ES-I3 (cell line): ENCODE data around the gene LYRM2.
"Not testable (repeated sequence)": the region's sequence is repeated elsewhere in the genome, so short reads cannot be mapped to it uniquely, and the experiment has no call there.

ENCODE experiments used
- H3K36me3 ChIP-seq: 2 replicates; pipeline ENCODE4 v1.6.1; 2013; ENCODE audit warnings: mild to moderate bottlenecking, low read length, control low read depth, moderate library complexity; ENCODE audit not compliant: insufficient read depth
- H3K4me1 ChIP-seq: 2 replicates; pipeline ENCODE4 v1.6.1; 2013; ENCODE audit warnings: mild to moderate bottlenecking, control low read depth, low read length; ENCODE audit not compliant: insufficient read depth
- H3K9ac ChIP-seq: 2 replicates; pipeline ENCODE4 v1.6.1; 2013; ENCODE audit warnings: low read depth, mild to moderate bottlenecking, low read length, moderate library complexity
- H3K9me3 ChIP-seq: 2 replicates; pipeline ENCODE4 v1.6.1; 2013; ENCODE audit warnings: mild to moderate bottlenecking, low read length, moderate library complexity; ENCODE audit not compliant: control insufficient read depth, insufficient read depth

Gene LYRM2

DNA sequence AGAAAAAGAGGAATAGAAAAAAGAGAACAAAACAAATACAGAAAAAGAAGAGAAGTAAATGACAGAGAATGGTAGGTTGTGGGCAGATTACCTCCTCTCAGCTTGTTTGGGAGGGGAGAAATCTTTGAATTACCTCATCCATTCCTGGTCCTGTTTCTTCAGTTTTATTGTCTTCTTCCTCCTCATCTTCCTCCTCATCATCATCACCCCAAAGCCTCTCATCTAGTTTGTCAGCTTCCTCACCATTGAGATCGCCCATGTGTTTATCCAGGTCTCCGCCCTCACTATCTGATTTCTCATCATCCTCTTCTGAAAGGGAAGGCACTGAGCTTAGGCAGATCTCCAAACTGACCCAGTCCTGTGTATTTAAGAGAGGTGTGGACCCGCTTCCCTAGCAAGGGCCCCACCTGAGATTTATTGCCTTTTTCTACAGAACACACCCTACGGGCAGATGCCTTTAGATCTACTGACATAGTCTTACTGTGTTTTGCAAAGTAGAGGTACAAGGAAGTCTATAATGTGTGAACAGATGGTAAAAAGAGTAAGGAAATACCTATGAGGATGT is 24.2 kb upstream of the LYRM2 start:
- H3K4me1 ChIP-seq = peaks cover 12% of the 10 kb centered on the region
- H3K9me3 ChIP-seq = no peaks in the 10 kb centered on the region
- peaks cover 44% of the 10 kb centered on the region for H3K36me3 ChIP-seq
- no peak overlapping the region for H3K9ac ChIP-seq

DNA sequence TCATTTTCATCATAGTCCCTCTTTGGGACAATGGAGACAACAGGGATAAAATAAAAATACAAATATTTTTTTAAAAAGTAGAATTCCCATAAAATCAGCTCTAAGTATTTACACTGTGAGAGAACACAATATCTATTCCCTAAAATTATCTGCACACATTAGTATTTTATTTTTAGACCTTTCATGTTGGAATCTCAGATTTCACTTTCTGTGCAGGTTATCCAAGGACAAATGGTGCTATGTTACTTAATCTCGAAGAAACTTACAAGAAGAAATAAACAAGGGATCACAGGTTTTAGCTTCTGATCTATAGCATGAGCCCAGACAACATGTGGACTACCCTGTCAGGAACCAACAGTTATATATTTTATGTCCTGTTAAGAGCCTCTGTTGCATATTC is 23.0 kb upstream of the LYRM2 start:
- Histone ChIP-seq H3K9ac (no peak overlapping the region), H3K36me3 (peaks cover 51% of the 10 kb centered on the region), H3K4me1 (peaks cover 1% of the 10 kb centered on the region; the same call in 1 of the 2 replicates), H3K9me3 (no peaks in the 10 kb centered on the region)

DNA sequence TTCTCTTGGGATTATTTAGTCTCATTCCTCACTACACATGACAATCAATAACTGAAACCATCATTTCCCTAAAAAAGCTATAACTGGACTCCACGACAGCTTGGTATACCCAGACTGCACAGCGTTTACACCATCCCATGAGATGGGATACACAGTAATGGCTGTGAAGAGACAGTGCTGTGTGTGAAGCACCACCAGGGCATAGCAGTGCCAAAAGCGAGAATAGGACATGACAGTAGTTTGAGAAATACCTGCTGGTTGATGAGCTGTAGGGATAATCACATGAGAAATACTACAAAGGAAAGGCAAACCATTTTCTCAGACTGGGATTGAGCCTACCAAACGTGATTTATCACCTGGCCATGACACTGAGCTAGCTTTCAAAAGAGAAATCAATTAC is 22.4 kb upstream of the LYRM2 start:
- Histone ChIP-seq H3K4me1 (no peaks in the 10 kb centered on the region), H3K9me3 (no peaks in the 10 kb centered on the region), H3K36me3 (peaks cover 57% of the 10 kb centered on the region), H3K9ac (no peak overlapping the region)

DNA sequence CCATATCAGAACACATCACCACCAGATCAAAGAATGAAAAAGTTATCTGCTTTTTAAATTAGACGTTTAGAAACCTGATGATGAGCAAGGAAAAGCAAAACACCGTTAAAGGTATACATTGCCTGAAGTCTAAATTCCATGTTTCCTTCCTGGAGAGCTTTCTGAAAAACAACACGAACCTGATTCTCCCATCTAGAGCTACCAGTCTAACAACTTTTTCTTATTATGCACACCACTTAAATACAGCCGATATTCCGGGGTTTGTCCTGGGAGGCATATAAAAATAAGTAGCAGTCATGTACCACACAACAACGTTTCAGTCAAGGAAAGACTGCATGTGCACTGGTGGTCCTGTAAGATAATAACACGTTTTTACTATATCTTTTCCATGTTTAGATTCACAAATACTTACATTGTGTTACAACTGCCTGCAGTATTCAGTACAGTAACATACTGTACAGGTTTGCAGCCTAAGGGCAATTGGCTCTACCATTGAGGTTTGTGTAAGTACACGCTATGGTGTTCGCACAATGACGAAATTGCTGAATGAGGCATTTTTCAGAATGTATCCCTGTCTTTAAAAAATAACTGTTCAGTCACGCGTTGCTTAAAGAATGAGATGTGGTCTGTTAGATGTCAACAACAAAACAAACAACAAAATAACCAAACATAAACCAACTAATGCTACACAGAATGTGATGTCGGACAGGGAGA is 19.1 kb upstream of the LYRM2 start:
- Histone ChIP-seq H3K9me3 (no peaks in the 10 kb centered on the region), H3K36me3 (peaks cover 65% of the 10 kb centered on the region), H3K9ac (no peak overlapping the region), H3K4me1 (no peaks in the 10 kb centered on the region)

DNA sequence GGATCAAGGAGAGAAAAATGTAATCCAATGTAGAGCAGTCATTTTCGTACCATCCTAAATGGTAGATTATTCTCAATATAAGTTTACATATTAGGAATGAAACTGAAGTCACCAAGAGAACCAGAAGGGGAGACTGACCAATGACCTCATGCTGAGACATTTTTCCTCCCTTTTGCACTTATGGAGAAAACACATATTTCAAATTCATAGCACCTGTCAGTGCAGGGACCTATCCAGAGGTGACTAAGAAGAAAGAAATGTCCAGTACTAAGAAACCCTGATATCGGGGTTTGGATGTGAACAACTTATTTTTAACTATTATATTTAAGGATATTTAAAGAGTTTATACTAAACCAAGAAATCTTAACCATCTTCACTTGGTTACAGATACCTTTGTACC is 16.6 kb upstream of the LYRM2 start:
- peaks cover 64% of the 10 kb centered on the region for H3K36me3 ChIP-seq
- no peaks in the 10 kb centered on the region for H3K4me1 ChIP-seq
- H3K9me3 ChIP-seq = no peaks in the 10 kb centered on the region
- H3K9ac ChIP-seq = no peak overlapping the region

DNA sequence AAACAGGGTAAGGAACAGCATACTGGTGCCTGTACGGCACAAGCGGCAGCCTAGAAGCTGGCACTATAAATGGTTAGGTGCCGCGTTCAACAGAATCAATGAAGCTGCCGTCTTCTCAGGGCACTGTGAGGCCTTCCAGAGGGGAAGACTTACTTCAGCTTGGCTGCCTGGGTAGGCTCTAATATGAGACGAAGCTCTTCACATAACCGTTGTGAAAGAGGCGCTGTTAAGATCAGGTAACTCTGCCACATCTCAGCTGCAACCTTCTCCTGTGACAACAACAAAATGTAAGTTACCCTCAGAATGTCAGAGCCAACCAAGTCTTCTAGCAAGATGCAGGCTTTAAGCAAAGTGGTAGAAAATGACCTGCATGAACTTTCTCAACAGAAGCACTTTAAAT is 12.0 kb upstream of the LYRM2 start:
- H3K36me3 ChIP-seq = peaks cover 73% of the 10 kb centered on the region
- no peaks in the 10 kb centered on the region for H3K9me3 ChIP-seq
- no peaks in the 10 kb centered on the region for H3K4me1 ChIP-seq
- no peak overlapping the region for H3K9ac ChIP-seq

DNA sequence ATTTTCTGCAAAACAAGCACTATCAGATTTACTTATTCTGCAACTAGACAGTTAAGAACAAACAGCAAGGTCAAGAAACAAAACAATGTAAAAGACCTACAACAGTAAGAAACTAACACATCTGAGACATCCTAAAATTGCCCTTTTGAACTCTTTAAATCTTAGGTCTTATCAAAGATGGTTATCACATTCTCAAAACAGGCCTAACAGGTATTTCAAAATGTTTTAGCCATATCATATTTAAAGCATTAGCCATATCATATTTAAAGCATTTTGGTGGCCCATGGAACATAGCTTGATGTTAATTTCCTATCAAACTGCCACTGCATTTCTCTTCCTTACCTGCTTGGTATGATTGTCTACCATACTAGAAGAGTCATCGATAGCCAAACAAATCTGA is 11.1 kb upstream of the LYRM2 start:
- no peak overlapping the region for H3K9ac ChIP-seq
- no peaks in the 10 kb centered on the region for H3K9me3 ChIP-seq
- no peaks in the 10 kb centered on the region for H3K4me1 ChIP-seq
- peaks cover 72% of the 10 kb centered on the region for H3K36me3 ChIP-seq

DNA sequence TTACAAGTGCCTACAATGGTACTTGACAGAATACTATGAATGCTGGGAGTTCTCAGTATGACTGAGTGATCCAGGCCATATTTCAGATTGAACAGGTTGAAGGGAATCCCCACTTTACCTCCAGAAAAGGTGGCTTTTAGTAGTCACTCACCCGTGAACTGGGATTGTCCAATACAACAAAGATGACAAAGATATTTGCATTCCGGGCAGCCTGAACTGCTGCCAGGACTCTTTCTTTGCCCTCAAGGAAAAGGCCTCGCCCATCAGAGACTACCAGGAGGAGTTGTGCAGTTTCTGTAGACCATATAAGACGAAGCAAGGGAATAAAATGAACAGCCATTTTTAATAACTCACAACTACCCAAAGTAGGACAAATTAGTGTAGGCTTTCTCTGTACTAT is 6.3 kb upstream of the LYRM2 start:
- no peaks in the 10 kb centered on the region for H3K9me3 ChIP-seq
- no peak overlapping the region for H3K9ac ChIP-seq
- peaks cover 56% of the 10 kb centered on the region for H3K36me3 ChIP-seq
- 0 out of 2 replicates have a peak, but pooled peaks cover 5% of the 10 kb centered on the region for H3K4me1 ChIP-seq

DNA sequence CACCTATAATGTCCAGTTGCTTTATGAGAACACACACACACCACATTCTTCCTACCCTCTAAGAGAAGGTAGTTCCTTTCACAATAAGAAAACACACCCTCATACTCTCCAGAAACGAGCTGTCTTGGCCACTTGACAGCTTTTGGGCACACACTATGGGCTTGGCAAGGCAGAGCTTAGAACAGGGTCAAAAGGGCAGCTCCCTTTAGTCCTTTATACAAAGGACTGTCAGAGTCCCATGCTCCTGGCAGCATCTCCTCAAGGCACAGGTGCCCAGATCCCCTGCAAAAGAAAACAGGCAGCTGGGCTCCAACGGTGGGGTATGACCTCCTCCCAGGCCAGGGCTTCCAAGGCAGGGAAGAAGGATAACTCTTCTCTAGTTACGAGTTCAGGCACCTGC is 4.9 kb upstream of the LYRM2 start:
- peaks cover 50% of the 10 kb centered on the region for H3K36me3 ChIP-seq
- H3K4me1 ChIP-seq = 0 out of 2 replicates have a peak, but pooled peaks cover 5% of the 10 kb centered on the region
- H3K9ac ChIP-seq = no peak overlapping the region
- no peaks in the 10 kb centered on the region for H3K9me3 ChIP-seq

DNA sequence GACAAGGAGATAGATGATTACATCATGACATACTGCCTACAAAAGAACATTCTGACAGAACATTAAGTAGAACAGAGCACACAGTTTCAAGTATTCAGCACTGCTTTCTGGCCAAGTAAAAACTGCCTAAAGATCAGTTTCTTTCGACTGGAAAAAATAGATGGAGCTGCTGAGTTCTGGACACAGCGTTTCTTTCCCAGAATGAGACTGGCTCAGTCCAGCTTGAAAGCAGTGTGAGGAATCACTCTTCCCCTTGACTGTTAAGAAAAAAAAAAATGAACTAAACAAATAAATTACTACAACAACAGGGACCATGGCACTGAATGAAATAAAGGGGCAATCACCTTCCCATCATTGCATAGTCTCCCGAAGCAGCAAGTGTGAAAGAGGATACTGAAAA is 4.4 kb upstream of the LYRM2 start:
- Histone ChIP-seq H3K4me1 (0 out of 2 replicates have a peak, but pooled peaks cover 5% of the 10 kb centered on the region), H3K9me3 (no peaks in the 10 kb centered on the region), H3K9ac (no peak overlapping the region), H3K36me3 (peaks cover 45% of the 10 kb centered on the region)

DNA sequence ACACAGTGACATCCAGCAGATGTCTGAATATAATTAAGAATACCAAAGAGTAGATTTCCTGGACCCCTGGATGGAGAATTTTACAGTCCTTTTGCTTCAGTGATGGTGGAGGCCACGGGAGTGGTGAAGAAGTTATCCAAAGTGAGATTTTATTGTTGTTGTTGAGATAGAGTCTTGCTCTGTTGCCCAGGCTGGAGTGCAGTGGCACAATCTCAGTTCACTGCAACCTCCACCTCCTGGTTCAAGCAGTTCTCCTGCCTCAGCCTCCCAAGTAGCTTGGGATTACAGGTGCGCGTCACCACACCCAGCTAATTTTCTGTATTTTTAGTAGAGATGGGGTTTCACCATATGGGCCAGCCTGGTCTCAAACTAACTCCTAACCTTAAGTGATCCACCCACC is 3.0 kb upstream of the LYRM2 start:
- not testable (repeated sequence) for H3K9me3 ChIP-seq, H3K9ac ChIP-seq, H3K4me1 ChIP-seq
- peaks cover 32% of the 10 kb centered on the region for H3K36me3 ChIP-seq

DNA sequence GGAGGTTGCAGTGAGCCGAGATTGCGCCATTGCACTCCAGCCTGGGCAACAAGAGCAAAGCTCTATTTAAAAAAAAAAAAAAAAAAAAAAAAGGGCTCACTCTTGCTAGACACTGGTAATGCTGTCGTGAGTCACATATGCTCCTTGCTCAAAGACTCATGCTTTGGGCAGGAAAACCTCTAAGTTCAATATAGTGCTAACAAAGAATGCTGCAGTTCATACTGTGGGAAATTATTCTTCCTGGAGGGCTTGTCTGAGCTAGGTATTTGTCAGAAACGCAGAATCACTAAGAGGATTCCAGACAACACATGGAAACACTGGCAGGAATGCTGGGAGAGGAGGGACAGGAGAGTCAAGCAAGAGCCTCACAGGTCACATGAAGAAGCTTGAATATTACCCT is 2.3 kb upstream of the LYRM2 start:
- H3K36me3 ChIP-seq = peaks cover 25% of the 10 kb centered on the region
- 0 out of 2 replicates have a peak, but pooled peaks cover 5% of the 10 kb centered on the region for H3K4me1 ChIP-seq
- no peaks in the 10 kb centered on the region for H3K9me3 ChIP-seq
- no peak overlapping the region for H3K9ac ChIP-seq

DNA sequence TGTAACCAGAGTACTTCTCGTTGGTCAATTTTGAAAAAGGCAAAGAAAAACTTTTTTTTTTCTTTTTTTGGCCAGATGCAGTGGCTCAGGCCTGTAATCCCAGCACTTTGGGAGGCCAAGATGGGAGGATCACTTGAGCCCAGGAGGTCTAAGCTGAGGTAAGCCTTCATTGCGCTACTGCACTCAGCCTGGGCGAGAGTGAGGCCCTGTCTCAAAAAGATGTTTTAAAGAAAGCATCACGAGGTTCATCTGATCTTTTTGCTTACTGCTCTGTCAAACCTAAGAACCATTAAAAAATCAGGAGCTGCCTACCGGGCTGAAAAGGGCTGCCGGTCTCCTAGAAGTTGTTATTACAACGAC is 607 bp downstream of the LYRM2 start:
- no peaks in the 10 kb centered on the region for H3K9me3 ChIP-seq
- peak overlapping the region; percentile 90 for H3K9ac ChIP-seq
- 0 out of 2 replicates have a peak, but pooled peaks cover 5% of the 10 kb centered on the region for H3K4me1 ChIP-seq
- peaks cover 7% of the 10 kb centered on the region; the same call in 1 of the 2 replicates for H3K36me3 ChIP-seq

DNA sequence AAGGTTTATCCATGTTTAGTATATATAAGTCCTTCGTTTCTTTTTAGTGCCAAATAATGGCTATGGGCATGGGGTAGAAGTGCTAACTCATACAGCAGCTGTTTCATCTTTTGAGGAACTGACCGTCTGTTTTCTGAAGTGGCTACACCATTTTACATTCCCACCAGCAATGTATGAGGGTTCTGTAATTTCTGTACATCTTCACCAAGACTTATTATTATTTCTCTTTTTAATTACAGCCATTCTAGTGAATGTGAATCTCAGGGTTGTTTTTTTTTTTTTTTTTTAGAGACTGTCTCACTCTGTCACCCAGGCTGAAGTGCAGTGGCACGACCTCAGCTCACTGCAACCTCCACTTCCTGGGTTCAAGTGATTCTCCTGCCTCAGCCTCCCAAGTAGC is 2.1 kb downstream of the LYRM2 start:
- not testable (repeated sequence) for H3K4me1 ChIP-seq, H3K9me3 ChIP-seq, H3K36me3 ChIP-seq, H3K9ac ChIP-seq

DNA sequence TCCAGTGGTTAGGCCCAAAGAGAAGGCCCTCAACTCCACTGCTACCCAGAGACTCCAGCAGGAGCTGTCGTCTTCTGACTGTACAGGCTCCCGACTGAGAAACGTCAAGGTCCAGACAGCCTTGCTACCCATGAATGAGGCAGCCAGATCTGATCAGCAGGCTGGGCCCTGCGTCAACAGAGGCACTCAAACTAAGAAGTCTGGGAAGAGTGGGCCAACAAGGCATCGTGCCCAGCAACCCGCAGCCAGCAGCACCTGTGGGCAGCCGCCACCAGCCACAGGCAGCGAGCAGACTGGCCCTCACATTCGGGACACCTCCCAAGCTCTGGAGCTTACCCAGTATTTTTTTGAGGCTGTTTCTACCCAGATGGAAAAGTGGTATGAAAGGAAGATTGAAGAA is 8.1 kb downstream of the LYRM2 start:
- Histone ChIP-seq H3K9me3 (no peaks in the 10 kb centered on the region), H3K4me1 (no peaks in the 10 kb centered on the region), H3K9ac (no peak overlapping the region), H3K36me3 (no peaks in the 10 kb centered on the region)
